Body of pancreas (tissue), 4 donors: ENCODE data around the gene TARP.

Source experiments
- POLR2A ChIP-seq, 3 donors: fragments of 450-650 bp; IDR thresholded peaks; one replicate each; pipeline ENCODE4 v1.6.1; 2016; ENCODE audit warnings: antibody characterized with exemption in 3 of 3, mild to moderate bottlenecking in 2 of 3
- TF ChIP-seq, protein P1 (sequence below), 7 experiments: fragments of 450-650 bp in 4 of 7; fragments of 200-600 bp in 3 of 7; sonication (generic) in 3 of 7; IDR thresholded peaks; one replicate each; pipeline ENCODE4 v1.5.1; 2016 to 2019; ENCODE audit warnings: antibody characterized with exemption in 7 of 7

DNA sequence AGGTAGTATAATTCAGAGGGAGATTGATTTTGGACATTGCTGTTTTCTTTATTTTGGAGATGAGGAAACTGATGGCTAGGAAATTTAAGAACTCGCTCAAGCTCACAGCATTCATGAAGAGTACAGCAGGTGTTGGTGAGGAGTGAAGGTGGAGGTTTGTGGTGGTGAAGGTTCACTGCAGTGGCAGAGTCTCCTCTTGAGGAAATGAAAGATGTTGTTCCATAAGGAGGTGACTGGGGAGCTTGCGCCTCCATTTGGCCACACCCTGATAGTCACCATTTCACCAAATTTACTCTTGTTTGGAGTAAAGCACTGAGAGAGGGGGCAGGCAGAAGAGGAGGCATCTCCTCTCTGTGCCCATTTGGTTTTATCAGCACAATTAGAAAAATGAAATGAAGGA, 46.4 kb upstream of the TARP start:
- TF ChIP-seq, protein P1, sequence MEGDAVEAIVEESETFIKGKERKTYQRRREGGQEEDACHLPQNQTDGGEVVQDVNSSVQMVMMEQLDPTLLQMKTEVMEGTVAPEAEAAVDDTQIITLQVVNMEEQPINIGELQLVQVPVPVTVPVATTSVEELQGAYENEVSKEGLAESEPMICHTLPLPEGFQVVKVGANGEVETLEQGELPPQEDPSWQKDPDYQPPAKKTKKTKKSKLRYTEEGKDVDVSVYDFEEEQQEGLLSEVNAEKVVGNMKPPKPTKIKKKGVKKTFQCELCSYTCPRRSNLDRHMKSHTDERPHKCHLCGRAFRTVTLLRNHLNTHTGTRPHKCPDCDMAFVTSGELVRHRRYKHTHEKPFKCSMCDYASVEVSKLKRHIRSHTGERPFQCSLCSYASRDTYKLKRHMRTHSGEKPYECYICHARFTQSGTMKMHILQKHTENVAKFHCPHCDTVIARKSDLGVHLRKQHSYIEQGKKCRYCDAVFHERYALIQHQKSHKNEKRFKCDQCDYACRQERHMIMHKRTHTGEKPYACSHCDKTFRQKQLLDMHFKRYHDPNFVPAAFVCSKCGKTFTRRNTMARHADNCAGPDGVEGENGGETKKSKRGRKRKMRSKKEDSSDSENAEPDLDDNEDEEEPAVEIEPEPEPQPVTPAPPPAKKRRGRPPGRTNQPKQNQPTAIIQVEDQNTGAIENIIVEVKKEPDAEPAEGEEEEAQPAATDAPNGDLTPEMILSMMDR (IDR thresholded peaks at IDR 0.05) = no peak
- TF ChIP-seq POLR2A (IDR thresholded peaks at IDR 0.05) = no peak
